Subcutaneous abdominal adipose tissue (tissue), 5 donors: ENCODE data around the gene ADI1.
"Not testable (repeated sequence)": the region's sequence is repeated elsewhere in the genome, so short reads cannot be mapped to it uniquely, and the experiment has no call there.

Experiments used
- H3K27ac ChIP-seq: one replicate; pipeline ENCODE4 v1.7.0; 2013; ENCODE audit warnings: low read depth, mild to moderate bottlenecking, inconsistent platforms, low read length, moderate library complexity
- H3K27me3 ChIP-seq, 5 donors: one replicate each; pipeline ENCODE4 v1.7.0; 2013; ENCODE audit warnings: low read length in 5 of 5, inconsistent platforms in 1 of 5; ENCODE audit not compliant: control insufficient read depth in 5 of 5, insufficient read depth in 4 of 5
- H3K36me3 ChIP-seq, 5 donors: one replicate each; pipeline ENCODE4 v1.7.0; 2013; ENCODE audit warnings: low read length in 5 of 5; ENCODE audit not compliant: control insufficient read depth in 5 of 5, insufficient read depth in 5 of 5
- H3K4me1 ChIP-seq, 5 donors: one replicate each; pipeline ENCODE4 v1.7.0; 2013; ENCODE audit warnings: low read length in 5 of 5, mild to moderate bottlenecking in 3 of 5, moderate library complexity in 1 of 5; ENCODE audit not compliant: control insufficient read depth in 5 of 5, insufficient read depth in 5 of 5
- H3K4me3 ChIP-seq, 5 donors: one replicate each; pipeline ENCODE4 v1.7.0; 2013; ENCODE audit warnings: low read length in 5 of 5, low read depth in 1 of 5
- H3K9ac ChIP-seq, 5 donors: one replicate each; pipeline ENCODE4 v1.7.0; 2013; ENCODE audit warnings: low read length in 5 of 5, mild to moderate bottlenecking in 4 of 5, moderate library complexity in 3 of 5
- H3K9me3 ChIP-seq, 5 donors: one replicate each; pipeline ENCODE4 v1.7.0; 2013; ENCODE audit warnings: low read length in 5 of 5; ENCODE audit not compliant: control insufficient read depth in 5 of 5
- donor health status: healthy.
- donor health status: healthy.
- donor health status: healthy.
- donor health status: healthy.
- donor health status: healthy.

ADI1 gene

DNA sequence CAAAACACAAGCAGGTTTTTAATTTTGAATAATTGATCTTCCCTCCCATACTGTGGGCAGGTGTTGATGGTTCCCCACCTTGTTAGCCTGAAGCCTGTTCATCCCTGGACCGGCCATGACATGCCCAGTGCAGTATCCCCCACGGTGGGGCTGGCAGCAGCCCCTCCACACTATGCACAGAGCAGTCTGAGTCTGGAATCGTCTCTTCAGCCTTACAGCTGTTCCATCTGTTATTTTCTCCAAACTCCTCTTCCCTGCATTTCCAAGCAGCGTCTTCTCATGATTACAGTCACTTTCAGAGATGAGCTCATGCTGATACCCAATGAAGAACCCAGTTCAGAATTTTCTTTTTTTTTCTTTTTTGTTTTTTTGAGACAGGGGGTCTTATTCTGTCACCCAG, 68.2 kb downstream of the ADI1 start:
- H3K4me3 ChIP-seq: no peak overlapping the region
- H3K36me3 ChIP-seq: peaks cover 2 to 66% (median 39%) of the 10 kb centered on the region in 5 donors
- no peaks in the 10 kb centered on the region for H3K27me3 ChIP-seq
- H3K9me3 ChIP-seq: no peaks in the 10 kb centered on the region
- H3K27ac ChIP-seq: no peak overlapping the region
- peaks cover 9 to 40% (median 25%) of the 10 kb centered on the region in 5 donors for H3K4me1 ChIP-seq
- H3K9ac ChIP-seq: no peak overlapping the region

DNA sequence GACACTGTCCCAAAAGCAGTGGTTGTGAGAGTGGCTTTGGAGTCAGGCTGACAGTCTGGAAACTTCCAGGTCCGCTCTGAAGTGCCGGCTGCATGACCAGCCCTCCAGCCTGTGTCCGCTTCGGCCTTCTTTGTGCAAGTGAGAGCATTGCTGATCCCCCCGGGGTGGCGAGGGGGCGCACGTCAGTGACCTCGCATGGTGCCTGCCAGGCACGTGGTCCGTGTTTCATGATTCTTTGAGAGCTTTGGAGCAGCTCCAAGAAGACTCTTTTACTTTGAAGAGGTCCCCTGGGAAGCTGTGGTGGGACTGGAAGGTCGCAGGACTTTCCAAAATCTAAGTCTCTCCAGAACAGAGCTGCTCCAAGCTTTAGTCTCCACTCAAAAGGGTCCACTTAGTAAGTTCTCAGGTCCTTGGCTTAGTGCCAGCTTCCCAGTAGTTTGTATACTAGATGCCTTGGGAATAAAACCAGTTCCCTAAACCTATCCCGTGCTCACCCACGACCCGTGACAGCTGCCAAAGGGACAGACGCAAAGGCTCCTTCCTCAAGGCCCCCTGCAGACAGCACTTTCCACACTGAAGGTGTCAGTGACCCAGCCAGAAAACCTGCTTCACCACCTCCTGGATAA, 68.8 kb downstream of the ADI1 start:
- Histone ChIP-seq H3K27me3 (no peaks in the 10 kb centered on the region), H3K4me3 (no peak overlapping the region), H3K27ac (no peak overlapping the region), H3K9ac (no peak overlapping the region), H3K4me1 (peaks cover 9 to 40% (median 25%) of the 10 kb centered on the region in 5 donors), H3K9me3 (no peaks in the 10 kb centered on the region), H3K36me3 (peaks cover 6 to 66% (median 45%) of the 10 kb centered on the region in 5 donors)

DNA sequence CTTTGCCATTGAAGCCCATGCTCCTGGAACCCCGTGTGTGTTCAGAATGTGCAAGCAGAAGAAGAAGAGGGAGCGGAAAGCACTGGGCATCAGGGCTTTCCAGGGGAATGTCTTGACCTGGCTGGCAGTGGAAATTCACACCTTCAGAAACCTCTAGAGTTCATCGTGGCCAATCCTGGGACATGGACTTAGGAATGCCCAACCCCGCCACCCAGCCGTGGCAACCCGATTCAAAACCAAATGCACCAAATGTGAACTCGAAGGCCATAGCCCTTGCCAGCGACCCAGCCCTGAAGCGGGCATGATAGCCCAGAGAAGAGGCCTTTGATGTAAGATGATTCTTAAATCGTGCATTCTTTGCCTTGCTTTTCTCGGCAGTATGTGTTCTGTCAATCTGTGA, 69.4 kb downstream of the ADI1 start:
- H3K9ac ChIP-seq: no peak overlapping the region
- H3K4me1 ChIP-seq: peaks cover 9 to 40% (median 25%) of the 10 kb centered on the region in 5 donors
- peaks cover 4 to 66% (median 48%) of the 10 kb centered on the region in 5 donors for H3K36me3 ChIP-seq
- H3K27ac ChIP-seq: no peak overlapping the region
- H3K9me3 ChIP-seq: no peaks in the 10 kb centered on the region
- H3K4me3 ChIP-seq: no peak overlapping the region
- H3K27me3 ChIP-seq: no peaks in the 10 kb centered on the region

DNA sequence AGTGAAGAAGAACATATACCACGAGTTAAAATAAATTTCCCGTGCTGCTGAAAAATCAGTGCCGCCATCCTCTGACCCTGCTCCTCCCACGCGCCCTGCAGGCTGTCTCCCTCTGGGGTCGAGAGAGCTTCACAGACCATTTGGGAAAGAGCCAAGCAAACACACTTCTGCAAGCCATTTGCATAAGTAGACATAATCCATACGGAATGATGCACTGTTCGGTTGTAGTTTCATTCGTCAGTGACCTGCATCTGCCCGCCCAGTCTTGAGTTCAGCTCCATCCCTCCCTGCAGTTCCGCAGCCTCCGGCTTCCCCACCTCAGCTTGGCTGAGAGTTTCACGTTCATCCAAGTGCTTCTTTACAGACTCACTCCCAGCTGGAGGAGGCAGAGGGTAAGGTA, 70.2 kb downstream of the ADI1 start:
- Histone ChIP-seq H3K4me3 (no peak overlapping the region), H3K27ac (no peak overlapping the region), H3K9ac (no peak overlapping the region), H3K36me3 (peaks cover 10 to 67% (median 48%) of the 10 kb centered on the region in 5 donors), H3K4me1 (peaks cover 9 to 34% (median 24%) of the 10 kb centered on the region in 5 donors), H3K9me3 (no peaks in the 10 kb centered on the region), H3K27me3 (no peaks in the 10 kb centered on the region)

DNA sequence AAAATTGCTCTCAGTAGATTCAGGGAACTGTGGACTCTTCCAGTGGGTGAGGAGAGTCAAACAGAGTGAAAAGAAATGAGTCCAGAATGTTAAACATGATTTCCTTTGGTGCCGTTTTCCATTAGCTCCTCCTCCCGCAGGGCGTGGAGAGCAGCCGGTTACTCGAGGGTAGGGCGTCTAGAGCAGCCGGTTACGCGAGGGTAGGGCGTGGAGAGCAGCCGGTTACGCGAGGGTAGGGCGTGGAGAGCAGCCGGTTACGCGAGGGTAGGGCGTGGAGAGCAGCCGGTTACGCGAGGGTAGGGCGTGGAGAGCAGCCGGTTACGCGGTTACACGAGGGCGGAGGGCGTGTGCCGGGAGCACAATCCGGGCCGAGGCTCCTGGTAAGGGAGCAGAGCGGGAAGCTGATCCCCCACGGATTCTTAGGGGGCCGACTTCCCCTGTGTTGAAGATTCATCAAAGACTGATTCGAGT, 70.9 kb downstream of the ADI1 start:
- H3K27me3 ChIP-seq, H3K27ac ChIP-seq, H3K9me3 ChIP-seq: not testable (repeated sequence)
- Histone ChIP-seq H3K36me3 (peaks cover 10 to 73% (median 54%) of the 10 kb centered on the region in 5 donors), H3K4me1 (peaks cover 9 to 28% (median 19%) of the 10 kb centered on the region in 5 donors), H3K4me3 (peak overlapping the region in 2 of 5 donors; percentile 4 to 36), H3K9ac (peak overlapping the region in 1 of 5 donors; percentile 10)

DNA sequence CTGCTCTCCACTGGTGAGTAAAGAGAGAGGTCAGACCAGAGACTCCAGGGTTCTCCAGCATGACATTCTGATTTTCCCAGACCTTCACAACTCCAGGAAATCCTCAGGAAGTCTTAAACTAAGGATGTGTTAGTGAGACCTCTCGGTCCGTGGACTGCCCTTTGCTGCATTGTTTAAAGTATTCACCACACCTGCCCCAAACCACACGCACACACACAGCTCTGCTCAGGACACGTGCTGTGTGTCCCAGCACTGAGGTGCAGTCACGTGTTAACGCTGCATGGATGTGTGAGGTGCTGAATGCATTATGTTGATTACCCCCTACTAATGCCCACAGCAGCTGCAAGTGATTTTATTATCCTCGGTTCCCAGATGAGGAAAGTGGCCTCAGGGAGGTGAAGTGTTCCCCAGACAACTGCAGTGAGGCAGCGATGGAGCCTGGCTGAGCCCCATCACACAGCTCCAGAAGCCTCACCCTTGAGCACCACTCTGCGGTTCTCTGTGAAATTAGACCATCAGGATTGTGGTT, 71.5 kb downstream of the ADI1 start:
- Histone ChIP-seq H3K9me3 (no peaks in the 10 kb centered on the region), H3K4me3 (peak overlapping the region in 1 of 5 donors; percentile 36), H3K27me3 (no peaks in the 10 kb centered on the region), H3K36me3 (peaks cover 10 to 69% (median 51%) of the 10 kb centered on the region in 5 donors), H3K4me1 (peaks cover 6 to 22% (median 13%) of the 10 kb centered on the region in 5 donors), H3K9ac (peak overlapping the region in 1 of 5 donors; percentile 10), H3K27ac (no peak overlapping the region)
